Upper lobe of right lung (tissue), 1 donor: ENCODE measurements around the gene ANKDD1B. TPM values are rescaled to one million over a fixed set of nuclear protein-coding genes. Genes with fewer than 3 reads are reported as not detected.

Source experiments
- ATAC-seq: fragments of 200-7000 bp; cut with Tn5 transposase; one replicate; pipeline ENCODE4 v1.9.1; 2020; ENCODE audit warnings: mild to moderate bottlenecking, moderate library complexity
- DNase-seq: peaks from one replicate; pipeline ENCODE4 v3.0.0-alpha.2; 2020
- H3K27ac ChIP-seq: fragments of 200-600 bp; one replicate; pipeline ENCODE4 v1.8.0; 2022
- H3K27me3 ChIP-seq: fragments of 200-600 bp; one replicate; pipeline ENCODE4 v1.8.0; 2022; ENCODE audit warnings: mild to moderate bottlenecking
- H3K36me3 ChIP-seq: fragments of 200-600 bp; one replicate; pipeline ENCODE4 v1.8.0; 2022
- H3K4me1 ChIP-seq: fragments of 200-600 bp; one replicate; pipeline ENCODE4 v1.8.0; 2022
- H3K4me3 ChIP-seq: fragments of 200-600 bp; one replicate; pipeline ENCODE4 v1.8.0; 2022; ENCODE audit warnings: mild to moderate bottlenecking
- H3K9me3 ChIP-seq: fragments of 200-600 bp; one replicate; pipeline ENCODE4 v1.8.0; 2022
- intact Hi-C: fragments of 100-400 bp; cut with DNase I; formaldehyde crosslinking; loops from one replicate; pipeline ENCODE4 v1.11.0; 2022
- total RNA-seq: library from RNA; stranded (reverse); fragmentation: NEBNext Ultra II Directional; extraction: Animal tissue kit (Norgen Biotek cat#: 25700); gene quantifications from one replicate; pipeline ENCODE4 v1.2.1, GENCODE V29; 2021
- TF ChIP-seq, protein P1 (sequence below): fragments of 200-600 bp; IDR thresholded peaks from one replicate; pipeline ENCODE4 v1.8.0; 2022; ENCODE audit warnings: antibody characterized with exemption
- donor health status: DM: no; HTN: yes; CAD: no; lungs with severe emphysema.

Gene ANKDD1B
- total RNA-seq, 1 donor from 2014 or later, result 3.7 TPM

DNA sequence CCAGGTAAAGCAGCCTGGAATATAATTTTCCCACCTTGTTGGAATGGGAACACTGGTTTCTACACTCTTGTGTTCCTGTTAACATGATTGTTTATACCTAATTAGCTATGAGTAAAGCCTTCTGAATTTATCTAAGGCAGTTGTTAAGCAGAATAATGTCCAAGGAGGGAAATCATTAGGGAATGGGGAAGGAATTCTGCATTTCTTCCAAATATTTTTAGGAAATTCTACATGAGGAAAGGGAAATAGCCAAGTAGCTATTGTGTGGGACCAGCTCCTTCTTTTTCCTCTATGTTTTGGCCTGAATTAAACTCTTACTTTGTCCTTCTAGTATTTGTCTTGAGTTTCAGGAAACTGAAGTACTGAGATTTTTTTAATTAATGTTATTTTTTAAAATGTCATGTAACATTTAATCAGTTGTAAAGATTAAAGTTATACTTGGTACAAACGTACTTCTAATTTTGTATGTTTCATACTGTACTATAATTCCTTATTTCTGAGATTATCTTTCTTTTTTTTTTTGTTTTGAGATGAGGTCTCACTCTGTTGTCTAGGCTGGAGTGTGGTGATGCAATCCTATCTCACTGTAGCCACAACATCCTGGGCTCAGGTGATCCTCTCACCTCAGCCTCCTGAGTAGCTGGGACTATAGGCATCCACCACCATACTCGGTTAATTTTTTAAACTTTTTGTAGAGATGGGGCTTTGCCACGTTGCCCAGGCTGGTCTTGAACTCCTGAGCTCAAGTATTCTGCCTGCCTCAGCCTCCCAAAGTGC is 28.5 kb downstream of the ANKDD1B start:
- Histone ChIP-seq H3K27me3 (no peaks in the 10 kb centered on the region), H3K4me3 (no peak overlapping the region), H3K36me3 (no peaks in the 10 kb centered on the region), H3K9me3 (no peaks in the 10 kb centered on the region), H3K27ac (no peak overlapping the region), H3K4me1 (no peaks in the 10 kb centered on the region)
- DNase-seq (no peak), ATAC-seq (no peak)
- TF ChIP-seq, protein P1, sequence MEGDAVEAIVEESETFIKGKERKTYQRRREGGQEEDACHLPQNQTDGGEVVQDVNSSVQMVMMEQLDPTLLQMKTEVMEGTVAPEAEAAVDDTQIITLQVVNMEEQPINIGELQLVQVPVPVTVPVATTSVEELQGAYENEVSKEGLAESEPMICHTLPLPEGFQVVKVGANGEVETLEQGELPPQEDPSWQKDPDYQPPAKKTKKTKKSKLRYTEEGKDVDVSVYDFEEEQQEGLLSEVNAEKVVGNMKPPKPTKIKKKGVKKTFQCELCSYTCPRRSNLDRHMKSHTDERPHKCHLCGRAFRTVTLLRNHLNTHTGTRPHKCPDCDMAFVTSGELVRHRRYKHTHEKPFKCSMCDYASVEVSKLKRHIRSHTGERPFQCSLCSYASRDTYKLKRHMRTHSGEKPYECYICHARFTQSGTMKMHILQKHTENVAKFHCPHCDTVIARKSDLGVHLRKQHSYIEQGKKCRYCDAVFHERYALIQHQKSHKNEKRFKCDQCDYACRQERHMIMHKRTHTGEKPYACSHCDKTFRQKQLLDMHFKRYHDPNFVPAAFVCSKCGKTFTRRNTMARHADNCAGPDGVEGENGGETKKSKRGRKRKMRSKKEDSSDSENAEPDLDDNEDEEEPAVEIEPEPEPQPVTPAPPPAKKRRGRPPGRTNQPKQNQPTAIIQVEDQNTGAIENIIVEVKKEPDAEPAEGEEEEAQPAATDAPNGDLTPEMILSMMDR, result no peak
- intact Hi-C loops, result no loop called here

DNA sequence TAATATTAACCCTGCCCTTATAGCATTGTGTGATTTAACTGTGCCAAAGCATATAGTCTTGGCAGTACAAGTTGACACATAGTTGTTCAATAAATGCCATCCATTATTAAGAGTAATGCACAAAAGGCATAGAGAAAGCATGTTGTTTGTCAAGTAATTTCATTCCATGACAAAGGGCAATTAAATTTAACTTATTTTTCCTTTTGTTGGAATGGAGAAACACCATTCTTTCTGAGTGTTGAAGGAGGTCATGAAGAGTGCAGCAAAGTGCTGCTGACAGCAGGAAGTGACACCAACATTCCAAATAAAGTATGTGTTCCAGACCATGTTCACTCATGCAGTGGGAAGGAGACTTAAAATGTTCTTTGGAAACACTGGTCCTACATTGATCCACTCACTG is 29.1 kb downstream of the ANKDD1B start:
- TF ChIP-seq, protein P1, result no peak
- Histone ChIP-seq H3K27me3 (no peaks in the 10 kb centered on the region), H3K27ac (no peak overlapping the region), H3K4me1 (no peaks in the 10 kb centered on the region), H3K9me3 (no peaks in the 10 kb centered on the region), H3K4me3 (no peak overlapping the region), H3K36me3 (no peaks in the 10 kb centered on the region)
- no peak for DNase-seq
- intact Hi-C loops, result no loop called here
- ATAC-seq, result no peak

DNA sequence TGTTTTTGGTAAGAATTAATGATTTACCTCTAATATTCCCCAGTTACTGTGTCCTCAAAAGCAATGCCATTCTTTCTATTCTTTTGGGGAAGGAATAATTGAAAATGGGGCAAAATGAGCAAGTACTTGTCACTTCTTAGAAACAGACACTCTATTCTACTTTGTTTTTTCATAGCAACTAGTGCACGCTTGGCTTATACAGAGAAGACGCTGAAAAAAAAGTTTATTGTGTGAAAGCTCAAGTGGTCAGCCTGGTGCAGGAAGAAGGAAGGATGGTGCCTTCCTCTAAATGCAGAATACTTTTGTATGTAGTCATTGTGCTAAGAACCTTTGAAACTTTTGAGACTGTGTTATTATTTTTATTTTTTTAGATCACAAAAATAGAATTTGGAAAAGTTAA is 29.6 kb downstream of the ANKDD1B start:
- no peak overlapping the region for H3K27ac ChIP-seq
- no peaks in the 10 kb centered on the region for H3K9me3 ChIP-seq
- ATAC-seq, result no peak
- H3K27me3 ChIP-seq, result no peaks in the 10 kb centered on the region
- no peak overlapping the region for H3K4me3 ChIP-seq
- no peaks in the 10 kb centered on the region for H3K36me3 ChIP-seq
- no peak for DNase-seq
- H3K4me1 ChIP-seq, result no peaks in the 10 kb centered on the region
- TF ChIP-seq, protein P1, result no peak
- intact Hi-C loops, result no loop called here

DNA sequence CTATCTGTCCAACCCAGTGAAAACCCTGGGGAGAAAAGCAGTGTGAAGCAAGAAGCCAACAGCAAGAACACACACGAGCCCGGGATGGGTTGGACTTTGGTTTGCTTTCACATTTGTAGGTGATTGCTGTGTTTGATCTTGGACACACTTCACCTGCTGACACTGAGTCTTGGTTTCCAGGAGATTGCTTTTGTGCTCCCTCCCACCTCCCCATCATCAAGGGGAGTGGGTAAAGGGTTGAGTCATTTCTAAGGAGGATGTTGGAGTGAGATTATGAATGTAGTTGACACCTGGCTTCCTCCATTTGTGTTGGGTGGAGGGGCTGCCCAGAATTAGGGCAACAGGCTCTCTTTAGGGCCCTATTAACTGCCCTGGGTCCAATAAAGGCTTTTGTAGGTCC is 37.5 kb downstream of the ANKDD1B start:
- no peak for DNase-seq
- Histone ChIP-seq H3K36me3 (no peaks in the 10 kb centered on the region), H3K4me1 (no peaks in the 10 kb centered on the region), H3K4me3 (no peak overlapping the region), H3K9me3 (no peaks in the 10 kb centered on the region), H3K27me3 (no peaks in the 10 kb centered on the region), H3K27ac (no peak overlapping the region)
- intact Hi-C loops, result no loop called here
- TF ChIP-seq, protein P1, result no peak
- ATAC-seq, result no peak

DNA sequence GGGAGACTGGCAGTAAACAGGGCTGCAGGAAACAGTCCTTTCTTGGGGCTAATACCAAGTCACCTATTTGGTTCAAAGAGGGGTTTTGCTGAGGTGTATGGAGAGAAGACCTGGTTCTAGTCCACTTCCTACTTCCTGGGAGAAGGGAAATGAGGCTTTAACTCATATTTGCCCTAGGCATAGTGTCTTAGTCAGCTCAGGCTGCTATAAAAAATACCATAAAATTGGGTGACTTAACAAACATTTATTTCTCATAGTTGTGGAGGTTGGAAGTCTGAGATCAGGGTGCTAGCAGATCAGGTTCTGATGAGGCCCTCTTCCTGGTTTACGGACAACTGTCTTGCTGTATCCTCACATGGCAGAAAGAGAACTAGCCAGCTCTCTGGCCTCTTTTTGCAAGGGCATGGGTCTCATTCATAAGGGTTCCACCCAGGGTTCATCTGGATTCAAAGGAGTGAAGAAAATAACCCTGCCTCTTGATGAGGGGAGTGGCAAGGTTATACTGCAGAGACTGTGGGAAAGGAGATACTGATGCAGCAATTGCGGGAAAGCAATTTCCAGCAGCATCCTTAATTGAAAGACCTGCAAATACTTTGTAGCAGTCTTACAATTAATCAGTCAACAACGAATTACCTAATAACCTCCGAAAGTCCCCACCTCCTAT is 40.5 kb downstream of the ANKDD1B start:
- H3K36me3 ChIP-seq, result no peaks in the 10 kb centered on the region
- no peak overlapping the region for H3K27ac ChIP-seq
- intact Hi-C loops, result no loop called here
- H3K4me3 ChIP-seq, result no peak overlapping the region
- no peak for DNase-seq
- H3K27me3 ChIP-seq, result no peaks in the 10 kb centered on the region
- ATAC-seq, result no peak
- TF ChIP-seq, protein P1, result no peak
- H3K9me3 ChIP-seq, result no peaks in the 10 kb centered on the region
- H3K4me1 ChIP-seq, result no peaks in the 10 kb centered on the region
